ENCODE data around the gene P2RX2.

Gene P2RX2

GRCh38 chr12:132632521-132633228, 14.1 kb downstream of the P2RX2 start:
- Histone ChIP-seq H3K4me3 (ENCODE audit: low read length) (no peak overlapping the region), H4K20me1 (ENCODE audit: control insufficient read depth, insufficient read depth, low read depth, low read length) (peaks cover 6% of the 10 kb centered on the region; the same call in 1 of the 2 replicates), H3K27ac (ENCODE audit: low read depth, low read length) (no peak overlapping the region), H3K9me2 (replicated peaks; ENCODE audit: control insufficient read depth, low read length) (no peaks in the 10 kb centered on the region), H3K9me3 (ENCODE audit: control insufficient read depth, insufficient read depth, low read length) (no peaks in the 10 kb centered on the region), H3K79me2 (ENCODE audit: control insufficient read depth, low read length) (0 out of 2 replicates have a peak, but pooled peaks cover 4% of the 10 kb centered on the region), H3K27me3 (ENCODE audit: control insufficient read depth, low read length) (no peaks in the 10 kb centered on the region), H3K36me3 (ENCODE audit: control insufficient read depth, low read length) (peaks cover 95% of the 10 kb centered on the region), H3K4me2 (ENCODE audit: low read length) (no peak overlapping the region), H3F3A (ENCODE audit: control insufficient read depth, insufficient read depth) (no peaks in the 10 kb centered on the region; the same call in 1 of the 2 replicates), H3K4me1 (ENCODE audit: control insufficient read depth, low read length) (no peaks in the 10 kb centered on the region)
- no peak for TF ChIP-seq EZH2phosphoT487 (IDR thresholded peaks at IDR 0.05; ENCODE audit: borderline replicate concordance, low read length)
- TF ChIP-seq CTCF (IDR thresholded peaks at IDR 0.05; ENCODE audit: low read depth, low read length, poor library complexity, severe bottlenecking) = no peak

GRCh38 chr12:132633398-132633797, 14.8 kb downstream of the P2RX2 start:
- TF ChIP-seq CTCF (IDR thresholded peaks at IDR 0.05; ENCODE audit: low read depth, low read length, poor library complexity, severe bottlenecking) (no peak), EZH2phosphoT487 (IDR thresholded peaks at IDR 0.05; ENCODE audit: borderline replicate concordance, low read length) (no peak)
- no peak overlapping the region for H3K27ac ChIP-seq (ENCODE audit: low read depth, low read length)
- peaks cover 99% of the 10 kb centered on the region for H3K36me3 ChIP-seq (ENCODE audit: control insufficient read depth, low read length)
- no peaks in the 10 kb centered on the region for H3K4me1 ChIP-seq (ENCODE audit: control insufficient read depth, low read length)
- 0 out of 2 replicates have a peak, but pooled peaks cover 6% of the 10 kb centered on the region for H3K79me2 ChIP-seq (ENCODE audit: control insufficient read depth, low read length)
- no peak overlapping the region for H3K4me2 ChIP-seq (ENCODE audit: low read length)
- peaks cover 7% of the 10 kb centered on the region; the same call in 1 of the 2 replicates for H4K20me1 ChIP-seq (ENCODE audit: control insufficient read depth, insufficient read depth, low read depth, low read length)
- no peaks in the 10 kb centered on the region for H3K27me3 ChIP-seq (ENCODE audit: control insufficient read depth, low read length)
- H3K9me3 ChIP-seq (ENCODE audit: control insufficient read depth, insufficient read depth, low read length) = no peaks in the 10 kb centered on the region
- no peaks in the 10 kb centered on the region; the same call in 1 of the 2 replicates for H3F3A ChIP-seq (ENCODE audit: control insufficient read depth, insufficient read depth)
- H3K9me2 ChIP-seq (replicated peaks; ENCODE audit: control insufficient read depth, low read length) = no peaks in the 10 kb centered on the region
- no peak overlapping the region for H3K4me3 ChIP-seq (ENCODE audit: low read length)

GRCh38 chr12:132633901-132634300, 15.3 kb downstream of the P2RX2 start:
- H3K79me2 ChIP-seq (ENCODE audit: control insufficient read depth, low read length) = 0 out of 2 replicates have a peak, but pooled peaks cover 6% of the 10 kb centered on the region
- H3K4me1 ChIP-seq (ENCODE audit: control insufficient read depth, low read length) = no peaks in the 10 kb centered on the region
- no peaks in the 10 kb centered on the region for H3K9me2 ChIP-seq (replicated peaks; ENCODE audit: control insufficient read depth, low read length)
- H3K36me3 ChIP-seq (ENCODE audit: control insufficient read depth, low read length) = peaks cover 99% of the 10 kb centered on the region
- no peak overlapping the region for H3K27ac ChIP-seq (ENCODE audit: low read depth, low read length)
- H3K4me2 ChIP-seq (ENCODE audit: low read length) = no peak overlapping the region
- no peaks in the 10 kb centered on the region for H3K9me3 ChIP-seq (ENCODE audit: control insufficient read depth, insufficient read depth, low read length)
- H3K27me3 ChIP-seq (ENCODE audit: control insufficient read depth, low read length) = no peaks in the 10 kb centered on the region
- no peaks in the 10 kb centered on the region; the same call in 1 of the 2 replicates for H3F3A ChIP-seq (ENCODE audit: control insufficient read depth, insufficient read depth)
- TF ChIP-seq CTCF (IDR thresholded peaks at IDR 0.05; ENCODE audit: low read depth, low read length, poor library complexity, severe bottlenecking) = no peak
- no peak for TF ChIP-seq EZH2phosphoT487 (IDR thresholded peaks at IDR 0.05; ENCODE audit: borderline replicate concordance, low read length)
- peaks cover 7% of the 10 kb centered on the region; the same call in 1 of the 2 replicates for H4K20me1 ChIP-seq (ENCODE audit: control insufficient read depth, insufficient read depth, low read depth, low read length)
- H3K4me3 ChIP-seq (ENCODE audit: low read length) = no peak overlapping the region
